Measurements from ENCODE around the gene TPR.
"Not testable (repeated sequence)": the region's sequence is repeated elsewhere in the genome, so short reads cannot be mapped to it uniquely, and the experiment has no call there.

Gene TPR

GRCh38 chr1:186375152-186375928, at the start of gene TPR, which contains the start of gene ODR4:
Gene TPR, minus strand, starts transcription at chr1:186375253. Its CDS starts 225 bp downstream, at chr1:186375028.
Gene ODR4, plus strand, starts transcription at chr1:186375838. Its CDS starts 3,948 bp downstream, at chr1:186379786.
- no peak for TF ChIP-seq JUND (IDR thresholded peaks at IDR 0.05; ENCODE audit: low read depth)
- DNase-seq (ENCODE audit: low read depth in 1 of 2, low spot score in 1 of 2) = peak; percentile 96 to 100
- in situ Hi-C loops (cut with HindIII; ENCODE audit: low pct_unique_long_range_greater_than_20kb, low sequenced_read_pairs) = no loop called here

GRCh38 chr1:186424539-186424938, 49.5 kb upstream of the TPR start:
- no peak for TF ChIP-seq JUND (IDR thresholded peaks at IDR 0.05; ENCODE audit: low read depth)
- DNase-seq (ENCODE audit: low read depth in 1 of 2, low spot score in 1 of 2) = no peak
- in situ Hi-C loops (cut with HindIII; ENCODE audit: low pct_unique_long_range_greater_than_20kb, low sequenced_read_pairs) = no loop called here

- DNase-seq (ENCODE audit: low read depth in 1 of 2, low spot score in 1 of 2) = no peak
- no peak for TF ChIP-seq JUND (IDR thresholded peaks at IDR 0.05; ENCODE audit: low read depth)
- in situ Hi-C loops (cut with HindIII; ENCODE audit: low pct_unique_long_range_greater_than_20kb, low sequenced_read_pairs) = no loop called here
These were observed 46.4 kb upstream of the TPR start for GRCh38 chr1:186421446-186421845.

- DNase-seq (ENCODE audit: low read depth in 1 of 2, low spot score in 1 of 2) = no peak
- TF ChIP-seq JUND (IDR thresholded peaks at IDR 0.05; ENCODE audit: low read depth) = no peak
- in situ Hi-C loops (cut with HindIII; ENCODE audit: low pct_unique_long_range_greater_than_20kb, low sequenced_read_pairs) = no loop called here
These were observed 45.9 kb upstream of the TPR start for GRCh38 chr1:186420923-186421322.

GRCh38 chr1:186420311-186420710, 45.3 kb upstream of the TPR start:
- no peak for TF ChIP-seq JUND (IDR thresholded peaks at IDR 0.05; ENCODE audit: low read depth)
- DNase-seq (ENCODE audit: low read depth in 1 of 2, low spot score in 1 of 2) = no peak
- in situ Hi-C loops (cut with HindIII; ENCODE audit: low pct_unique_long_range_greater_than_20kb, low sequenced_read_pairs) = no loop called here

GRCh38 chr1:186418503-186418902, 43.5 kb upstream of the TPR start:
- in situ Hi-C loops (cut with HindIII; ENCODE audit: low pct_unique_long_range_greater_than_20kb, low sequenced_read_pairs) = no loop called here
- no peak for TF ChIP-seq JUND (IDR thresholded peaks at IDR 0.05; ENCODE audit: low read depth)

GRCh38 chr1:186413319-186413718, 38.3 kb upstream of the TPR start:
- in situ Hi-C loops (cut with HindIII; ENCODE audit: low pct_unique_long_range_greater_than_20kb, low sequenced_read_pairs) = no loop called here
- no peak for TF ChIP-seq JUND (IDR thresholded peaks at IDR 0.05; ENCODE audit: low read depth)
- no peak for DNase-seq (ENCODE audit: low read depth in 1 of 2, low spot score in 1 of 2)

More at GRCh38 chr1:186418503-186418902, 43.5 kb upstream of the TPR start:
- DNase-seq (ENCODE audit: low read depth in 1 of 2, low spot score in 1 of 2) = no peak

GRCh38 chr1:186409091-186409490, 34.0 kb upstream of the TPR start:
- no peak for DNase-seq (ENCODE audit: low read depth in 1 of 2, low spot score in 1 of 2)
- in situ Hi-C loops (cut with HindIII; ENCODE audit: low pct_unique_long_range_greater_than_20kb, low sequenced_read_pairs) = no loop called here
- TF ChIP-seq JUND (IDR thresholded peaks at IDR 0.05; ENCODE audit: low read depth) = no peak

GRCh38 chr1:186404454-186405051, 29.5 kb upstream of the TPR start:
- in situ Hi-C loops (cut with HindIII; ENCODE audit: low pct_unique_long_range_greater_than_20kb, low sequenced_read_pairs) = no loop called here

GRCh38 chr1:186403632-186404031, 28.6 kb upstream of the TPR start:
- DNase-seq (ENCODE audit: low read depth in 1 of 2, low spot score in 1 of 2) = no peak
- in situ Hi-C loops (cut with HindIII; ENCODE audit: low pct_unique_long_range_greater_than_20kb, low sequenced_read_pairs) = no loop called here
- TF ChIP-seq JUND (IDR thresholded peaks at IDR 0.05; ENCODE audit: low read depth) = no peak

More at GRCh38 chr1:186404454-186405051, 29.5 kb upstream of the TPR start:
- TF ChIP-seq JUND (IDR thresholded peaks at IDR 0.05; ENCODE audit: low read depth) = no peak
- peak in 1 of 2 experiments; percentile 63 for DNase-seq (ENCODE audit: low read depth in 1 of 2, low spot score in 1 of 2)

- in situ Hi-C loops (cut with HindIII; ENCODE audit: low pct_unique_long_range_greater_than_20kb, low sequenced_read_pairs); DNase-seq (ENCODE audit: low read depth in 1 of 2, low spot score in 1 of 2): not testable (repeated sequence)
These were observed 26.4 kb upstream of the TPR start for GRCh38 chr1:186401446-186401845.

- in situ Hi-C loops (cut with HindIII; ENCODE audit: low pct_unique_long_range_greater_than_20kb, low sequenced_read_pairs); DNase-seq (ENCODE audit: low read depth in 1 of 2, low spot score in 1 of 2): not testable (repeated sequence)
These were observed 17.7 kb upstream of the TPR start for GRCh38 chr1:186392711-186393110.

- no peak for TF ChIP-seq JUND (IDR thresholded peaks at IDR 0.05; ENCODE audit: low read depth)
- DNase-seq (ENCODE audit: low read depth in 1 of 2, low spot score in 1 of 2) = no peak
- in situ Hi-C loops (cut with HindIII; ENCODE audit: low pct_unique_long_range_greater_than_20kb, low sequenced_read_pairs) = no loop called here
These were observed 16.8 kb upstream of the TPR start for GRCh38 chr1:186391841-186392240.

Data from T47D (cell line).